Cardiac septum (tissue), 1 donor: ENCODE measurements around the gene CDS2. TPM values are rescaled to one million over a fixed set of nuclear protein-coding genes. Genes with fewer than 3 reads are reported as not detected.

Experiments used
- total RNA-seq: library from RNA; stranded (reverse); fragmentation: NEBNext Ultra II Directional; extraction: Animal tissue kit (Norgen Biotek cat#: 25700); gene quantifications from one replicate; pipeline ENCODE4 v1.2.1, GENCODE V29; 2021
- donor health status: DM: no; HTN: no; CAD: no.

The CDS2 gene
- total RNA-seq, 1 donor from 2014 or later = 84.0 TPM

Other genes with a start within 250 kb of the CDS2 start
- gene SLC23A2, start 125.5 kb upstream of the CDS2 start, total RNA-seq = 10.0 TPM
- gene TMEM230, start 13.9 kb upstream of the CDS2 start, total RNA-seq = 74.9 TPM
- 16.7 TPM for gene PCNA, start 7.0 kb upstream of the CDS2 start, total RNA-seq
- gene PROKR2, start 189.9 kb downstream of the CDS2 start, total RNA-seq = not detected